Measurements from ENCODE around the gene C5orf58. TPM values are rescaled to one million over a fixed set of nuclear protein-coding genes. Genes with fewer than 3 reads are reported as not detected.

The C5orf58 gene
- not detected for total RNA-seq

GRCh38 chr5:170232786-170233185, at the start of gene C5orf58:
TSS of gene C5orf58 (plus strand) at chr5:170232985. CDS start at chr5:170234977, 1,992 bp downstream.

Other genes with a start within 250 kb of the C5orf58 start
- gene FOXI1, start 127.1 kb upstream of the C5orf58 start, total RNA-seq: not detected
- gene LCP2, start 64.8 kb downstream of the C5orf58 start, total RNA-seq: 1.3 TPM
- gene KCNMB1, start 156.4 kb downstream of the C5orf58 start, total RNA-seq: not detected

Data from parietal lobe (tissue), 1 donor.